Adipocyte (in vitro differentiated cells): ENCODE measurements around the gene XXYLT1.

Experiments
- DNase-seq: peaks from one replicate; pipeline ENCODE4 v3.0.0-alpha.2; 2015; ENCODE audit warnings: low read depth
- H3K27me3 ChIP-seq: replicated peaks from 2 replicates; pipeline ENCODE4 v1.7.0; 2013; ENCODE audit warnings: mild to moderate bottlenecking, low read length, moderate library complexity; ENCODE audit not compliant: control insufficient read depth, insufficient read depth
- H3K36me3 ChIP-seq: 2 replicates; pipeline ENCODE4 v1.7.0; 2013; ENCODE audit warnings: low read length, mild to moderate bottlenecking, moderate library complexity; ENCODE audit not compliant: control insufficient read depth, insufficient read depth, severe bottlenecking
- H3K4me1 ChIP-seq: 2 replicates; pipeline ENCODE4 v1.7.0; 2013; ENCODE audit warnings: mild to moderate bottlenecking, low read length, moderate library complexity; ENCODE audit not compliant: control insufficient read depth, insufficient read depth
- H3K4me3 ChIP-seq: 2 replicates; pipeline ENCODE4 v1.7.0; 2013; ENCODE audit warnings: mild to moderate bottlenecking, low read length, moderate library complexity
- H3K9ac ChIP-seq: 2 replicates; pipeline ENCODE4 v1.7.0; 2013; ENCODE audit warnings: mild to moderate bottlenecking, low read length, moderate library complexity
- H3K9me3 ChIP-seq: 2 replicates; pipeline ENCODE4 v1.7.0; 2013; ENCODE audit warnings: mild to moderate bottlenecking, low read length, moderate library complexity; ENCODE audit not compliant: control insufficient read depth

The XXYLT1 gene

GRCh38 chr3:195185583-195185982 lies 85.4 kb downstream of the XXYLT1 start:
- Histone ChIP-seq H3K27me3 (no peaks in the 10 kb centered on the region), H3K4me3 (no peak overlapping the region), H3K4me1 (peaks cover 67% of the 10 kb centered on the region), H3K9me3 (no peaks in the 10 kb centered on the region), H3K36me3 (no peaks in the 10 kb centered on the region), H3K9ac (peak overlapping the region; percentile 42)
- no peak for DNase-seq

- Histone ChIP-seq H3K36me3 (no peaks in the 10 kb centered on the region), H3K27me3 (no peaks in the 10 kb centered on the region), H3K4me3 (no peak overlapping the region), H3K4me1 (peaks cover 67% of the 10 kb centered on the region), H3K9ac (peak overlapping the region; percentile 42), H3K9me3 (no peaks in the 10 kb centered on the region)
- no peak for DNase-seq
Observed at GRCh38 chr3:195184716-195185421, 86.1 kb downstream of the XXYLT1 start.

- Histone ChIP-seq H3K36me3 (no peaks in the 10 kb centered on the region), H3K9ac (no peak overlapping the region), H3K4me1 (peaks cover 67% of the 10 kb centered on the region), H3K9me3 (no peaks in the 10 kb centered on the region), H3K4me3 (no peak overlapping the region), H3K27me3 (no peaks in the 10 kb centered on the region)
- no peak for DNase-seq
Observed at GRCh38 chr3:195183071-195183776, 87.7 kb downstream of the XXYLT1 start.

- H3K9me3 ChIP-seq = no peaks in the 10 kb centered on the region
- peaks cover 59% of the 10 kb centered on the region for H3K4me1 ChIP-seq
- DNase-seq = peak; percentile 64
- H3K9ac ChIP-seq = no peak overlapping the region
- H3K4me3 ChIP-seq = no peak overlapping the region
- H3K27me3 ChIP-seq = no peaks in the 10 kb centered on the region
- H3K36me3 ChIP-seq = no peaks in the 10 kb centered on the region
Observed at GRCh38 chr3:195182470-195182795, 88.5 kb downstream of the XXYLT1 start.

GRCh38 chr3:195181741-195182469 lies 89.1 kb downstream of the XXYLT1 start:
- no peak for DNase-seq
- H3K4me3 ChIP-seq = no peak overlapping the region

GRCh38 chr3:195181113-195181498 lies 89.9 kb downstream of the XXYLT1 start:
- no peaks in the 10 kb centered on the region for H3K36me3 ChIP-seq
- no peak overlapping the region for H3K9ac ChIP-seq
- DNase-seq = no peak
- peaks cover 50% of the 10 kb centered on the region for H3K4me1 ChIP-seq
- H3K4me3 ChIP-seq = no peak overlapping the region
- no peaks in the 10 kb centered on the region for H3K27me3 ChIP-seq
- H3K9me3 ChIP-seq = no peaks in the 10 kb centered on the region

More at GRCh38 chr3:195181741-195182469, 89.1 kb downstream of the XXYLT1 start:
- no peaks in the 10 kb centered on the region for H3K9me3 ChIP-seq
- H3K4me1 ChIP-seq = peaks cover 55% of the 10 kb centered on the region
- no peak overlapping the region for H3K9ac ChIP-seq
- H3K36me3 ChIP-seq = no peaks in the 10 kb centered on the region
- H3K27me3 ChIP-seq = no peaks in the 10 kb centered on the region

- Histone ChIP-seq H3K27me3 (no peaks in the 10 kb centered on the region), H3K4me1 (peaks cover 47% of the 10 kb centered on the region), H3K36me3 (no peaks in the 10 kb centered on the region), H3K9ac (no peak overlapping the region), H3K9me3 (no peaks in the 10 kb centered on the region), H3K4me3 (no peak overlapping the region)
- no peak for DNase-seq
Observed at GRCh38 chr3:195180490-195181112, 90.4 kb downstream of the XXYLT1 start.

GRCh38 chr3:195179776-195180489 lies 91.0 kb downstream of the XXYLT1 start:
- Histone ChIP-seq H3K4me3 (no peak overlapping the region), H3K9ac (peak overlapping the region; percentile 28), H3K4me1 (peaks cover 40% of the 10 kb centered on the region), H3K9me3 (no peaks in the 10 kb centered on the region), H3K27me3 (no peaks in the 10 kb centered on the region), H3K36me3 (peaks cover 4% of the 10 kb centered on the region)
- DNase-seq = no peak

- Histone ChIP-seq H3K4me1 (peaks cover 24% of the 10 kb centered on the region), H3K9ac (peak overlapping the region; percentile 49), H3K4me3 (peak overlapping the region; percentile 2), H3K9me3 (no peaks in the 10 kb centered on the region), H3K27me3 (no peaks in the 10 kb centered on the region), H3K36me3 (peaks cover 4% of the 10 kb centered on the region)
- DNase-seq = no peak
Observed at GRCh38 chr3:195178124-195178910, 92.6 kb downstream of the XXYLT1 start.

GRCh38 chr3:195177422-195178123 lies 93.4 kb downstream of the XXYLT1 start:
- Histone ChIP-seq H3K9me3 (no peaks in the 10 kb centered on the region), H3K9ac (no peak overlapping the region), H3K27me3 (no peaks in the 10 kb centered on the region), H3K36me3 (peaks cover 4% of the 10 kb centered on the region), H3K4me3 (peak overlapping the region; percentile 2), H3K4me1 (peaks cover 19% of the 10 kb centered on the region)
- no peak for DNase-seq
